ENCODE data around the gene CHRM2. TPM values are rescaled to one million over a fixed set of nuclear protein-coding genes. Genes with fewer than 3 reads are reported as not detected.

CHRM2 gene
- total RNA-seq, 1 experiment from 2014 or later, result not detected

DNA sequence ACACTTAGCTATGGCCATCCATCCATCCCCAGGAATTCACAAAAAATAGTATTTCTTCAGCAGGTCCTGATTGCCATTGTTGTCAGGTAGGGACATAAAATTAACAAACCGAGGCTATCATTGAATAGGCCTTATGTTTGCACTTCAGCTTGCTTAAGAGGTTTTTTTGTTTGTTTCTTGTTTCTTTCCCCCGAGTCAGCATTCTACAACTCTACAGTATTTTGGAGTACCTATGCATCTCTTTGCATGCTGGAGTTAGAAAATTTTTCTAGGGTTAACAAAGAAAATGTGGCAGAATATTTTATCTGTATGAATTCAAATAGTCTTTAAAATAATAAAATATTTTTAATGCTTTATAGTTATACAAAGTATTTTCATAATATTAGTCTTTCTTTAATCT is 26.3 kb downstream of the CHRM2 start:
- no peak for DNase-seq (ENCODE audit: low spot score)

DNA sequence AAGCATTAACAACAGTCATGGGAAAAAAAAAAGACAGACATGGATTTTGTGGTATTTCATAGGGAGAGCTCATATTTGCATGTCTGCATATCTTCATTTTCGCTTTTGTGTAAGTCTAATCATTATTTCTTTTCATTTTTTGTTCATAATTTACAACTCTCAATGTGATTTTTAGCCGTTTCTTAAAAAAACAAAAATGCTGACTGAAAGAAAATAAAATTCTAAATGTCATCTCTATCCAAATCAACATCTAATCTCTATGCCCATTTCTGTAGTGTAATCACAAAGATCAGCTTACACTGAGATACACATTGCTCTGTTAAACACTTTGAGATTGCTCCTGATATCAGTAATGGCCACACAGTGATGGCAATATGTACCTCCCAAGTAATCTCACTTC is 29.2 kb downstream of the CHRM2 start:
- DNase-seq (ENCODE audit: low spot score), result no peak

DNA sequence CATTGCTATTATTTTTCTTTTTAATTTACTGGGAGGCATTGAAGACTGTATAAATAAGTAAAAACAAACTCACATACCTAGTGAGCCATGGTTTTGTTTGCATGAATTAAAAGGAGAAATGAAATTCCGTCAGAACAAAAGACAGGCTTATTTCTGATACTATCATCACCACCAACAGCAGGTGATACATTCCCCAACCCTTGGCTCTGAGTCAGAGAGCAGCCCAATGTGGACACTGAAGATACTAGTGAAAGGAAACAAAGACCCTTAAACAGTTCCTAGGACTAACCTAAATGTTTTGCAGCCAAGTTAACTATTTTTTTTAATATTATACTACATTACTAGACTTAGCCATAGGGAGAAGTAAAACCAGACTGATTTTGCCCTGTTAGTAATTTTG is 31.6 kb downstream of the CHRM2 start:
- no peak for DNase-seq (ENCODE audit: low spot score)

DNA sequence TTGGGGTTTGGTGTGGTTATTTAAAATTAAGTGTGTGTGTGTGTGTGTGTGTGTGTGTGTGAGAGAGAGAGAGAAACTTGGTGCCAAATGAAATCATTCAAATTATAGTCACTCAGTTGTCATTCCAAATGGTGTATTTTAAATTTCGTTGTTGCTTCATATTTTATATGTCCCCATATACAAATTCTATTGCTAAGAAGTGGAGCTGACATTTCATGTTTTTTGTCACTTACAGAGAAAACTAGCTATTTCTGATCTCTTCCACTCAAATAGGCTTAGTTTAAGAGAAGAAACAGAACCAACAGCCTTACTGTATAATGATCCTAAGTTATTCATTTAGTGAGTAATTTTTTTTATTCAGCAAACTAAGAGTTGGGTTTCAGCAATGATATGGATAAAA is 42.3 kb downstream of the CHRM2 start:
- DNase-seq (ENCODE audit: low spot score), result no peak

DNA sequence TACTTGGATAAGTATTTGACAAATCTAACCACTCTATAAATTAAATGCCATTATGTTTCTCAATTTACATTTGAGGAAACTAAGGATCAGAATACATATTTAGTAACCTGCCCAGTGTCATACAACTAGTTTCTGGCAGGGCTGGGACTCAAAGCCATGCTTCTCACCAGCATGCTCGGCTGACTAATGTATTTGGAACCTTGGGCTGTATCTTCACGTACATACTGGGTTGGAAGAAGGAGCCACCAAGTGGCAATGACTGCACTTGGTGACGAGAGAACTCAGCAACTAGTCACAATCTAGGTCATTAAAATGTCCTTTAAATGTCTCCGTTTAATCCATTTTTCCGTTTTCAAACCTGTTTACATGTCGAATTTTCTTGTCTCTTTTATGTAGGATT is 42.9 kb downstream of the CHRM2 start:
- DNase-seq (ENCODE audit: low spot score), result no peak

DNA sequence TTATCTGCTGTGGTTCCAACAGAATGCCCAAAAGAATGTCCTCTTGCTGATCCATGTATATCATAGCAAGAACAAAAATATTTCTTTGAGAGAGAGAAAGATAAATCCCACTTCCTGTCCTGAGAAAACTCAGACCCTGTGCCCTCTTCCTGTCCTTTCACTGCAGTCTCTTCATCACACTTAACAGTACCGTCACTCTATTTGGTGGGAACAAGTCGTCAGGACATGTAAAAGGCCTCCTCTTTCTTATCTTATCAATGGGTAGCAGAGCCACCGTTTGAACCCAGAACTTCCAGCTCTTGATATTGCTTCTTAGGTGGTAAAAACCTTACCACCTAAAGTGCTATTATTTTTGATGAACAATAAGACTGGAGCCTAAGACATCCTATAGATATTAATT is 43.9 kb downstream of the CHRM2 start:
- DNase-seq (ENCODE audit: low spot score), result no peak

DNA sequence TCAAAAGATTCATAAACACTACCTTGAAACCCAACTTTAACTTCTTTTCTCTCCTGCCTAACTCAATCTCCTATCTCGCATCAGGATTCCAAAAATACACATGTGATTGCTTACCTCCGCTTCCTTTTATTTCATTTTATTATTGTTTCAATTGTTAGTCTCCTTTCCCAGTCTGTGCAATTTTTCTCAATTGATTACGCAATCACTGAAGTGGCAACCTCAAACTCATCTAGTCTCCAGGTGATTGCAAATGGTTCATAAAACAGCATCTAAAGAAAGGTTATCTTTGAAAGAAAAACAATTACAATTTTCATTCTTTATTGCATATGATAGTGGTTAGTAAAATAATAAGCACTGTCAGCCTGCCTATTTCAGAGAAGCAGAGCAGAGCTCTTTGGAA is 45.6 kb downstream of the CHRM2 start:
- no peak for DNase-seq (ENCODE audit: low spot score)

DNA sequence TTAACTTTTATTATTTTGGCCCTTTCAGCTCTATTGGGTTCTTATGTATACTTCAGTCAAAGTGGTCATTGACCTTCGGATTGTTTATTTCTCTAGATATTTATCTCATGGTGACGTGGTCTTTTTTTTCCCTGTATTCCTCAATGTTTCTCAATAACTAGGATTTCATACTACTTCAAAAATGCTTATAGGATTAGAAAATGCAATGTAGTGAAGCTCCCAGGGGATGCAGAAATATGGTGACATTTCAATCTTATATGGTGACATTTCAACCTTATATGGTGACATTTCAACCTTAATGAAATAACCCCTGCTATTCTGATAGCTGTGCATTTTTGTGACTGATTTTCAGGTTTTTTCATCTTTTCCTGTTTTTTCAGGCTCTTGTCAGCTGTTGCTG is 51.4 kb downstream of the CHRM2 start:
- DNase-seq (ENCODE audit: low spot score), result no peak

DNA sequence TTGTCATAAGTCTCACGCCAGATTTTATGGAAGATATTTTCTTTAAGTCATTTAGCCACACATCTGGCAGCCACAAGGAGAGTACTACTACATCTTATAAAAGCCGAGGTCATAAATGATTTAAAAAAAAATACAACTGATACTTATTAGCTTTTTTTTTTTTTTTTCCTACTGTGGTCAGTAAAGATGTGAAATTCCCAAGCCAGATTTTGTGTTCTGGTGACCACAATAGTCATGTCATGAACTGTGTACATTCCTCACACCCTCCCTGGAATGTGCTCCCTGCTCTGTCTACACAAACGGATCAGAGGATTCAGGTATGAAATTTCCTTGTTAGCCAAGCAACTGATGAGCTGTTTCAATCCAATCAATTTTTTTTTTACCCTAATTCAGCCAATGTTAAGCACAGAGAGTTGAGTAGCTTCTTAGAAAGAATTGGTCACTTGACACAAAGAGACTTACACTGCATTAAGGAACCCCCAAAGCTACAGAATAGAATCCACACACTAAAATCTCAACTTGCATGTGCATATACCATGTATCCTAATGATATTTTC is 54.7 kb downstream of the CHRM2 start:
- peak; percentile 60 for DNase-seq (ENCODE audit: low spot score)

DNA sequence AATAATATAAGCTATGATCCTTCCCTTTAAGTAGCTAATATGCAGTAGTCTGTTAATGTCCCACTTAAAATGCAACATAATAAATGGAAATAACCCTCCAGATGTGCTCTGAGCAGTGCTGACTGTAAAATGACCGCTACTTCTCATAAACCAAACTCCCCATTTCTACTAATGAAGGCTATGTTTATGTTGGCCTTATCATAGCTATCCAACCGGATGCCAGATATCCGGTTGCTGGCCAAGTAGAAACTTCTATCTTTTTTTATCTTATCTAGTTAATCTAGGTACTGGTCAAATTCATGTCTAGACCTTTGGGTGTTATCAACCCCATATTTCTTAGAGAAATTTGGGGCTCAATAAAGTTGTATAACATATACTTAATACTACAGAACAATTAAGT is 56.6 kb downstream of the CHRM2 start:
- peak; percentile 32 for DNase-seq (ENCODE audit: low spot score)

DNA sequence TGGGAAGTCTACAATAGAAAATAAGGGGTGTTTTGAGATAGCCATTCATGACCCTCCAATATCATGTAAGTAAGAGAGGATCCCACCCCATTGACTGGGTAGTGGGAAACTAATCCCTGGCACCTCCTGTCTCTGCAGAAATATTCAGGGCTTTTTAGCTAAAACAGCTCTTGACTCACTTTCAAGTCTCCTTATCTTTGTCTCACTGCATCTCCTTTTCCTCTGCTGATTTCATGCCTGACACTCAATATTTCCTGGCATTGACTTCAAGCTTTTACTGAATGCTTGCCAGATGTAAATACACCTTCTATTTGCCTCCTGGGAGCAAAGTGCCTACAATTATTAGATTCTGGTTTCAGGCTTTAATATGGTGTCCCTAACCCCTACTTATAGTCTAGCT is 57.1 kb downstream of the CHRM2 start:
- DNase-seq (ENCODE audit: low spot score), result no peak

DNA sequence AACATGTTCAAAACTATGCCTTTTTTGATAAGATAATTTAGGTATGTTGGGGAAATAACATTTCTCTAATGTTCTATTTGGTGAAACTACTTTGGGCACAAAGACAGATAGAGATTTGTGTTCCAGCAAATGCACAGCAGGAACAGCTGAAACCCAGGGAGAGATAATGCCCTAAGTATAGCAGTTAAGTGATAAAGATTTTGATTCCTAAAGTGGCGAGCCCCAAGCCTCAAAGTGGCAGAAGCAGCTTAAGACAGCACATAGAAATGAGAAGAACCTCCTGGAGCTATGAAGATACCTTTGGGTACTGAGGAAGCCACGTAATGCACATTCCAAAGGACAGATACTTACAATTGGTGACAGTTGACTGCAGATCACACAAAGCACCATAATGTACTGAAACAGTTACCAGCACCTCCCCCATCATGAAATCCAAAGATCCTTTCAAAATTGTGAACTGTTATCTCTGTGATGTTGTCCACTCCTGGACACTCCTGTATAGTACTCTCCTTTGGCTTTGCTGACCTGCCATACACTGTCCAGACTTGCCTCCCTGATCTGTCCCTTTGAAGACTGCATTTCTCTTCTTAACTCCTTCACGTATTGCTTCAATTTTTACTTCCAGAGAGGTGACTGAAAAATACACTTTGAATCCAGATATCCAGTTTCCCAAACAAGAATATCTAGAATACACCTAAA is 62.9 kb downstream of the CHRM2 start:
- no peak for DNase-seq (ENCODE audit: low spot score)

DNA sequence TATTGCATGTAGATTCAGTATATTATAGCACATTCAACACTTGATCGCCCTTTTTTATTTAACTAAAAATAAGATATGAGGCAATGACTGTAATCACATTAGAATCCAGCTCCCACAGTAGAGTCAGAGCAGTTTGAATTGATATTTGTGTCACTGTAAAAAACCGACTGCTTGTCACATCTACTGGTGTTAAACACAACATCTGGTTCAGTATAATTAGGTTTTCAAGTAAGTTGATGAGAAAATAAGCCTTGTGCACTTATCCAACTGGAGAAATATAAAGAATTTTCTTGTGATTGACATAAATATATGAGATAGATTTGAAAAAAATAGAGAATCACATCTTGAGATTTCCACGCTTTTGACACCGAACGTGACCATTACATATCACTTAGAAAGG is 69.0 kb downstream of the CHRM2 start:
- no peak for DNase-seq (ENCODE audit: low spot score)

DNA sequence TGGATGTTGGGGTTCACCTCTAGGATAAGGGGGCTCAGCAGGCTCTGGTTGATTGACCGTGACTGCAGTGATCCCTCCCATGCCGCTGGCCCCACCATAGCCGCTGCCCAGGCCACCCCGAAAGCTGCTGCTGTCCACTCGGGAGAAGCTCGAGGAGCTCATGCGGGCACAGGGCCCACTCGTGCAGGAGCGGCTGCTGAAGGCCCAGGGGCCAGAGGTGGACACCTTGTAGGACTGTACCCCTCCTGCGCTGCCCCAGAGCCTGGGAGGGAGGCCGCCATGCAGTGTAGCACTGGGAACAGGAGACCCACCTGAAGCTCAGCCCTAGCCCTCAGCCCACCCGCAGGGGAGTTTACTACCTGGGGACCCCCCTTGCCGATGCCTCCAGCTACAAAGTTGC is 70.0 kb downstream of the CHRM2 start:
- no peak for DNase-seq (ENCODE audit: low spot score)

DNA sequence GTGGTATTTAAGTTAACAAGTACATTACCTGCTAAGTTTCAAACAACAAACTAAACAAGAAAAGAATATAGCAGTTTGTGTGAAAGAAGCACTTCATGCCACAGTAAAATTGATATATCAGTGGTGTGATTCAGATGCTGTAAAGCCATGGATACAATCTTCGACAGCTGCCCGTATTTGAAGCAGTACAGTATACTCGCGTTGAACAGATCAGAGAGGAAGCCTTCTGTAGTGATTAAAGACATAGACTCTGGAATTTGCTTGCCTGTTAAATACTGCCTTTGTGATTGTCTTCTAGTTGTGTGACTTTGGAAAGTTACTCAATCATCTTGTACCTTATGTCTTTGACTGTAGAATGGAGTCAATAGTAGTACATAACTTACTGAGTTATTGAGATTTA is 71.7 kb downstream of the CHRM2 start:
- DNase-seq (ENCODE audit: low spot score), result no peak

DNA sequence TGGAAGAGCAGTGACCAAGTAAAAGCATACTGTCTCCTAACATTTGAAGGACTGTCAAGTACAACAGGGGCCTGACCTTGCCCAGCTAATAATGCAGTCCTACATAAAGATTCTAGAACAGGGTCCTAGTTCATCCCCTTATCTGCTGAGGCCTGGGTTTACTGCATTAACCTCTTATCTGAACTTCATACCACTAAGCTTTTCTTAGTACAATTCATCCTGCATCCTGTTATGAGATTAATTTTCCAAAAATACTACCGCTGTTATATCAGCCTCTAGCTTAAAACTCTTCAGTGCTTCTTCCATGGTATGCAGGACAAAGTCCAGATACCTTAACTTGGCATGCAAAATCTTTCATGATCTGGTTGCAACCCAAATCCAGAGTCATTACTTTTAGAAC is 72.5 kb downstream of the CHRM2 start:
- DNase-seq (ENCODE audit: low spot score), result no peak

DNA sequence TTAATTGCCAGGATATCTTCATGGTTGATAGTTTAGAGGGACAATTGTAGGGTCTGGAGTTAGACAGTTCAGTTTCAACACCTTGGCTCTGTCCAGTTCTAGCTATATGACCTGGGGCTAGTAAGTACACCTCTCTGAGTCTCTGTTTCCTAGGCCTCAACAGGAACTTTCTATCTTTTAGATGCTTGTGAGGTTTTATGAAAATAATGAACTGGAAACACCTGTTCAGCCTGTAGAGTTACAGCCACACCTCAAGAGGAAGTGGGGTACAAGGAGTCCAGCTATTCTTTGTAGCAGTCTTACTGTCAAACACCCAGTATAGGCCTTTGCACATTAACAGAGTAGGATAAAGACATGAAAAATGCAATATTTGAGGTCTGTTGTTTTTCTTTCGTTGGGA is 73.4 kb downstream of the CHRM2 start:
- no peak for DNase-seq (ENCODE audit: low spot score)

DNA sequence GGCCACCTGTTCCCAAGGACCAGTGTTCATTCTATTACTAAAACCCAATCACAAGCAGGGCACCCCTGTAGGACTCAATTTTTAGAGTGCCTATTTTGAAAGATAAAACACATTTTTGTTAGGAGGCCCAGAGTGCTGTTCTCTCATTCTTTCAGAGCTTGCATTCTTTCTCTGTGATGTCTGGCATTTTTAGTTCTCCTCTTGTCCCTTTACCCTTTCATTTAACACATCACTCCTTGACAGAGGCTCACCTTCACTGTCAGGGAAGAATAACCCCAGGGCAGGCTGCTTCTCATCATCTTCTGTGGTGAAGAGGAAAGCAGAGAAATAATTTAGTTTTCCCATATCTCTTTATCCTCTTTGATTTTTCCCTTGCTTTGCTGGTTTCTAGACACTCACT is 73.9 kb downstream of the CHRM2 start:
- DNase-seq (ENCODE audit: low spot score), result no peak

DNA sequence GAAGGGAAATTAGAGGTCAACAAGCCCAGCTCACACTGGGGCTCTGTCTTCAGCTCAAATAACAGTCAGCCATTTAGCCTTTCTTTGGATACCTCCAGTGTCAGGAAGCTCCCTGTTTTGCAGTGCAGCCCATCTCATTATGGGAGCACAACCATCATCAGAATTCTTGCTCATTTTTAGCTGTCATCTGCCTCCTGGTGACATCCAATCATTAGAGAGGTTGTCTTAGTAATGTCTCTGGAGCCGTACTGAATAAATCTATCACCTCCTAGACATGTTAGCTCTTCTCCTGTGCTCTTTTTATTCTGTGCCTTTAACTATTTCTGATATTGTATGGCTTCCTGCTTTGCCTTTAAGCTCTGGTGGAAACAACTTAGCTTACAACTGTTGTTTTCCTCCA is 74.5 kb downstream of the CHRM2 start:
- no peak for DNase-seq (ENCODE audit: low spot score)

DNA sequence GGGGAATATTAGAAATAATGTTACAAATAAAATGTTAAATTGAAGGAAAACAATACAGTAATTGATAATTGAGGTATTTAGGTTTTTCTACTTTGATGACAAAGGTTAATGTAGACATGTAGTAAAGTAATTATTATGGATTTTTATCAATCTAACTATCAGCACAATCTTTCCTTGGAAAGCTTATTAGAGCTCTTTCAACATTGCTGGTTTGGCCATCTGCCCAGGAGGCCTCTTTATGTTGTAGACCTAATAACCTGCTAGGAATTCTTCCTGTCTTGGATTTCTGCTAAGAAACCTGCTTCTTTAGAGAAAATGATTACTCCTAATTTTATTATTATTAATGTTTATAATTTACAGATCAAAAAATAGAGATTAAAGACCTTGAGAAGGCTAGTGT is 78.9 kb downstream of the CHRM2 start:
- DNase-seq (ENCODE audit: low spot score), result peak; percentile 10

DNA sequence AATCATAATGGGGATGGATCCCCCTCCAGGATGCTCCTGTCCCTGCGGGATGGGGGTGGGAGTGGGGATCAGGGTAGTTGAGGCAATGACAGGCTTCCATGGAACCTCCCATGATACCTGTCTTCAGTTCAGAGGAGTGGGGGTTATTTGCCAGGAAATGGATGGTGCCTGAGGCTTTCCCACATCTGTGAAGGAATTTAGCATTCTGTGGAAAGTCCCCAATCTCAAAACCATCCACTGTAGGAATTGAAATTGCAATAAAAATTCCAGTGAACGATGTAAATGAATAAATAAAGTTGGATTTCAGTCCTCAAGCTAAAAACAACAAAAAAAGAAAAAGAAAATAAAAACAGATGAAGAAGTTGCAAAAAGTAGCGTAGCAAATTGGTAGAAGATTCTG is 81.9 kb downstream of the CHRM2 start:
- peak; percentile 8 for DNase-seq (ENCODE audit: low spot score)

DNA sequence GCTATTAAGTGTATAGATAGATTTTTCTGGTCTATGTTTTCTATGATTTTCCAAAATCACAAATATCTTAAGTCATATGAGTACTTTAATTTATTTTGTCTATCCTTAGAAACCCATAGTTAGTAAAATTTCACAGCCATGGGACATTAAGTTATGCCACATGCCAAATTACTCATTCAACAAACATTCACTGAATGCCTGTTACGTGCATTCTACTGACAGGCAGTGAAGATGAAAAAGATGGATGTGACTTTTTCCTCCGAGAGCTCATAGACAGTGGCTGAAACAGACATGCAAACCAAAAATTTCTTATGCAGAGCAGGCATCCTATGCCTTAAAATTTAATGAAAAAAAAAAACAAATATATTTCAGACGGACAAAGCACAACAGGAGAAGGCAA is 84.9 kb downstream of the CHRM2 start:
- peak; percentile 65 for DNase-seq (ENCODE audit: low spot score)

DNA sequence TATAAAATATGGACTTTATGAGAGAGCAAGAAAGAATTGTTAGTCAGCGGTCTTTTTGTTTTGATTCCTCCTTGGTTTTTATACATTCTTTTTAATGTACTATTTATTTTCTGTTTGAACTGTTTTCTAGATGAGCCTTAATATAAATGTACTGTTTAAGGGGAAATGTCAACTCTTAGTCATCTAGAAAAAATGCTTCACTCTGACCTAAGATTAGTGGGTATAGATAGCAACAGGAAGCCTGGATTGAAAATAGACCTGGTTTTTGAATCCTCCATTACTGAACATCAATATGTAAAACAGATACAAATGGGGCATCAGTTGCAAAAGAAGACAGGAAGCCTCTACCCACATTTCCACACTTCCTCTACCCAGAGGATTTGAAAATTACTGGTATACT is 87.8 kb downstream of the CHRM2 start:
- peak; percentile 69 for DNase-seq (ENCODE audit: low spot score)

DNA sequence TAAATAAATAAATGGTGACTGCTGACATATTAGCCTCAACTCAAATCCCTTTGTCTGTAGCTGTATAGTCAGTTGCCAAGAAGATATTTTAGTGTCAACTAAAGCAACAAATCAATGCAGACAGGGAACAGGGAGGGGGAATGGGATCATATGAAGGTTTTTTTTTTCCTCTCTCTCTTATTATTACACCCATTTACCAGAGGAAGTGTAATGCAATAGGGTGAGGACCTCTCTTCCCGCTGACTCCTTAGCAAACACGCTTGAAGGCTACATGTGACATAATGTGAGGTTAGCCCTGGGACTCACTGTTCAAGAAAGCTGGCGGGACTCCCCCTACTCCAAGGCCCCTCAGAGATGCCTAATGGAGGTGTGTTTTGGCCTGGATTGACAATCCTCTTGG is 88.2 kb downstream of the CHRM2 start:
- no peak for DNase-seq (ENCODE audit: low spot score)
